NCI-H1417 treated with DMSO at 0.1 percent for 48 hours (cell line): ENCODE measurements around the gene FBN1.

Experiments used
- DNase-seq: peaks from one replicate; lab custom pipeline; 2025; lab: John Stamatoyannopoulos, UW

FBN1 gene

GRCh38 chr15:48652510-48653076 is 7.1 kb upstream of the FBN1 start:
- no peak for DNase-seq

DNA sequence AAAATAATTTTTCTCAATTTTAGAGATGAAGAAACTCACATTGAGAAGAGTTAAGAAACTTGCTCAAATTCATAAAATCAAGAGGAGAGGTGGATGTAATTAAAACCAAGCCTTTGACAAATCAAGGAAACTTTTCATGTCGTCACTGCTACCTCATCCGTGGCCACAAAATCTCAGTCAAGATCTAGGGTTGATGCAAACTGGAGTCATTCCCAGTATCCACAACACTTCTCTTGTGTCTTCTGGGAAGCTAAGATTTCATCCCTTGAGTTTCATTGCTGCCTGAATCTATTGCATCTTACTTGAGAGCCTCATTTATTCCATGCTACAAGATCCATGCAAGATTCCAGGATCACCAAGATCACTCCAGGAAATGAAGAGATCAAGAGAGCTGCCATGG is 5.4 kb upstream of the FBN1 start:
- no peak for DNase-seq

- DNase-seq = no peak
Measured at GRCh38 chr15:48647962-48648361, 2.5 kb upstream of the FBN1 start.

- no peak for DNase-seq
Measured at GRCh38 chr15:48646331-48646730, 822 bp upstream of the FBN1 start.

DNA sequence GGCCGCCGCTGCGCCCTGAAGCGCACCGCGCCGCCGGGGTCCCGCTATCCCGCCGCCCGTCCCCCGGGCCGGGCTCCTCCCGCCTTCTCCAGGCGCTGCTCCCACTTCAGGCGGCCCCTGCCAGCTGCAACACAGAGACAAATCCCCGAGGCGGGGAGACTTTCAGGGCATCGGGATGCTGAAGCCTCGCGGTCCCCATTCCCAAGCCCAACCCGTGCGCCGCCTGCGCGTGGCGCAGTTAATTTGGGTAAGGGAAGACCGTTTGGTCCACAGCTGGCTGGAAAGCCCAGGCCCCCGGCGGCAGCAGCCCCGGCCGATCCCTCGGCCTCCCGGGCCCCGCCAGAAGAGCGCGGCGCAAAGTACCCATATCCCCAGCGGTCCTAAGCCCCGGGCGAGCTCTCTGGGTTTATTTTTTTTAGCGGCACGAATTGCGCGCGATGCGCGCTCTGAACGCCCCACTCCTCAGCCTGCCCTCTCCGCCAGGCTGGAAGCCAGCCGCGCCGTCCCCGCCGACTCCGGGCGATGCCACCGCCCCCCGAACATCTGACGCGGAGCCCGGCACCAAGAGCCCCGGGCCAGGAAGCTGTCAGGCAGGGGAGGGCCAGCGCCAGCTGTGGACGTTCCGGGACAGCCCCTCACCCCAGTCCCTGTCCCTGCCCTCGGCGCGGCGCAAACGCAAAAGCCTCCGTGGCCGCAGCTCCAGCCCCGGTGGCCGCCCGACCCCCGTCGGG is 517 bp downstream of the FBN1 start:
- DNase-seq = no peak

GRCh38 chr15:48644467-48644826 is 1.1 kb downstream of the FBN1 start:
- DNase-seq = no peak

DNA sequence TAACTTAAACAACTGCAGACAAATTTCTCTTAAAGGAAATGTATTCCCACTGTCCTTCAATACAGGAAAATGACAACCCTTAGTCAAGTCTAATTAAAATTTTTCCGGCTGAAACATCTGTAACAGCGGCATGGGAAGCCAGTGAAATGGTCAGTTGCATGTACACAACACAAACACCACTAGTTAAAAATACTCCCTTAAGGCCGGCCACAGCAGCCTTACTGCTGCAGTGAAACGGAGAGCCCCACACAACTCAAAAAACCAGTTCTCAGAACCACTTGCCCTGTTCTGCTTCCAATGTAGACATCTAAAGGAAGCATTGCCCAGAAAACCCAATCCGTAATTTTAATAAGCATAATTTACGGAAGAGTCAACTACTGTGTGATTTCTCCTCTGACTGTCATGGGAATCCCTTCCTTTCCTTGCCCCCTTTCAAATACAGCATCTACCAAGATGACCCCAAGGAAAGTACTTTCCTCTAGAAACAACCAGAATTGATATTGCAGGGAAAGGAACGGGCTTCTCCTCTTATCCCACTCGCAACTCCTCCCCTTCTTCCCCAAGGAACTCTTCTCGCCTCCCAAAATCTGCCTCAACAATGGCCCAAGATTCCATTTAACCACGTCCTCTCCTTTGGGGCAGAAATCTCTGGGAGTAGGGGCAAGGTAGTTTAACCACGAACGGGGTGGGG is 1.6 kb downstream of the FBN1 start:
- no peak for DNase-seq

DNA sequence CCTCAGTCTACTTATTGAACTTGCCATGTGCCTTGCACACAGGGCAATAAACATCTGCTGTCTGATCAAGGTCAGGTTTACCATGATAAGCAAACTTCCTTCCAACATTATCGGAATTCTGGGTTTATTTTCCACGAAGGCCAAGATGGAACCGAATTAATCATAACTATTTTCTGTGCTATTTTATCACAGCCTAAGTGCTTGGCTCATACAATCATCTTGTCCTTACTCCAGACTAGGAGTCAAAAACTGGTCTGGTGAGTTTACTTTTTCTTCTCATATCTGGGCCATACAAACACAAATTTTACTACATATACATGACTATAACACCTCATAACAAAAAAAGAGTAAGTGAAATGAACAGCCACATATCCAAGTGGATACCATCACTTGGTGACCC is 2.3 kb downstream of the FBN1 start:
- DNase-seq = no peak

GRCh38 chr15:48642795-48643194 is 2.7 kb downstream of the FBN1 start:
- DNase-seq = no peak

GRCh38 chr15:48641416-48641815 is 4.1 kb downstream of the FBN1 start:
- no peak for DNase-seq

- DNase-seq = no peak
Measured at GRCh38 chr15:48638963-48639362, 6.5 kb downstream of the FBN1 start.

GRCh38 chr15:48637639-48638038 is 7.9 kb downstream of the FBN1 start:
- no peak for DNase-seq

GRCh38 chr15:48636511-48636910 is 9.0 kb downstream of the FBN1 start:
- DNase-seq = no peak

- DNase-seq = no peak
Measured at GRCh38 chr15:48634893-48635292, 10.6 kb downstream of the FBN1 start.

DNA sequence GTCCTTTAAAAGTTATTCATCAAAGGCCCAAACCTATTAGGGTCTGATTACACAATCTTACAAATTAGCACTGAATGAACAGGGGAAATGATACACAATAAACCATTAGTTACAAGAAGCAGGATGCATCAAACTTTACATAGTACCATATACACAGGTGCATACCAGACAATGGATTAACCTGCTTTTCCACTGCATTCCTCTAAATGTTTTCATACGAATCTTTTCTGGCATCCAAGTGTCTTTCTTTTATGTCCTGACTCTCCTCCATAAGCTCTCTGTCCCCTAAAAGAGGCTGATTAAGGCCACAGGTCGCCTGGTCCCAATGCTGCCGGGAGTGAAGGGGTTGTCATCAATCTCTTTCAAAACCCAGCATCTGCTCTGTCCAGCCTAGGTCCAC is 11.4 kb downstream of the FBN1 start:
- no peak for DNase-seq

- no peak for DNase-seq
Measured at GRCh38 chr15:48632651-48633050, 12.9 kb downstream of the FBN1 start.

- no peak for DNase-seq
Measured at GRCh38 chr15:48631176-48631770, 14.2 kb downstream of the FBN1 start.

- DNase-seq = no peak
Measured at GRCh38 chr15:48630245-48630644, 15.3 kb downstream of the FBN1 start.

DNA sequence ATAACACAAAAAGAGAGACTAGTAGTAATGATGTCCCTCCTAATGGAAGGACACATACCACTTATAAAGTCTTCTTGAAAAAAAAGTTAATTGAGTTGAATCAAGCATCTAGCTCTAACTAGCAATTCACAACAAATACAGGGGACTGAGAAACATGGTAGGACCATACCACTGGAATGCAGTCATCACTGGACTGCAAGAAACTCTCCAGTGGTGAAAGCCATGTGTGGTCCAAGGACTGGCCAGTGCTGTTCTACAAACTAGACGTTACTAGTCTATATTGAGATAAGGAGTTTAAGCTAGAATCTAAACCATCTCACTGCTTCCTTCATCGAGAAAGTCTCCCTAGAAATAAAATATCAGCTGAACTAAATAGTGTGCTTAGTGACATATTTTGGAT is 16.7 kb downstream of the FBN1 start:
- DNase-seq = no peak

DNA sequence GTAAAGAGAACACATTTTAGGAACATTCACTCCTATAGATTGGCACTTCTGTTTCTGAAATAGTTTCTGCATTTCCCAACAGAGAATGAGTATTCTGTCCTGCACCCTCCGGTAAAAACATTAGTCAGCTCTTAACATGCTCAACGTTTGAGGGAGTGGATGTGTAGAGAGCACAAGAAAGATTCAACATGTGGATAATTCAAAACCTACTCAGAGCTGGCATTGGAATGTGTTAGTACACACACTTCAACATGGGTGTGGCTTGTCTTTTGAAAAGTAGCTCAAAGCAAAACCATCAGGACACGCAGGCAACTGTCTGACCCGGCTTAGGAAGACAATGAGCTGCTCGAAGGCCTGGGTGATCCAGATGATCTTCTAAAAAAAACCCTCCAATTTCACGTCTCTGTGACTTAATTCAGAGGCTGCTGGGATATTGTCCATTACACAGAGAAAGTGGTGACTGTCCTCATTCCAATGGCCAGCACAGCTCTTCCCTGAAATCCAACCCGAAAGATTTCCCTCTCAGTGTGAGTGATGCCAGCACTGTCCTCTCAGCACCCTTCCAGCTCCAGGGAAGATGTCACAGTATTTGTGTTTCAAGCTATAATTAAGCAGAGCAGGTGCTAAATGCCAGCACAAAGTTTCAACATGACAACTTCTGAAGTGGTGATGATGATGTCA is 18.1 kb downstream of the FBN1 start:
- DNase-seq = no peak

DNA sequence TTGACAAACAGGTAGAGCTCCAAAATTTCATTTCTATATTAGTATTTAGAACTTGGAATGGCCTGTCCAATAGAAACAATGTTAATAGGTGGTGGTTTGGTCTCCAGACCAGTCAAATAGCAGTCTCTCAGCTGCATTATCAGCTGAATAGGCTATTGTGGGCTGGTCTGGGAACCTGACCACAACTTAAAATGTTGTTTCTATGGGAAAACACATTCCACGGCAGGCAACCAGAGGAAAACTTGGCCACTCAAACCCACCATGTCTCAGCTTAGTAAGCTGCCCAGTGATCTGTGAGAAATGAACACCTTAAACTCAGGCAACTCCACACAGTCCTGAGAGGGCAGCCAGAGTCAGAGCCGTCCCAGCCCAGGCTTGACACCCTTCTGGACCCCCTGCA is 20.4 kb downstream of the FBN1 start:
- DNase-seq = no peak

GRCh38 chr15:48624700-48625099 is 20.8 kb downstream of the FBN1 start:
- DNase-seq = no peak

DNA sequence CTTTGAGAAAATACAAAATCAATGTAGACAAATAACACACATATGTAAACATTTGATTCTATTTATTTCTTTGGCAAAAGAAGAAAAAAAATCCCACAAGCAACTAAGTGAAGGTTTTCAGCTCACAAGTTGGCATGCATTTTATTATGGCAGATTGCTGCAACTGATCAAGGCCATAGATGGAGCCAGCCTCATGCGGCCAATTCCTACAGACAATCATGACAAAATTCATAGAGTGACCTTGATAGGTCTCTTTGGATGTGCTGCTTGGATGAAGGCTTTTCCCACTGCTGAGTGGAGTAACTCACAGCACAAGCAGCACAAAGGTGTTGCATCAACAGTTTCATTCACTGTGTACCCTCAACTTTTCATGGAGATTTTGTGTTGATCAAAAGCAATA is 22.1 kb downstream of the FBN1 start:
- DNase-seq = no peak
